GM18517 (cell line): Measurements from ENCODE around the gene OPTC.
"Not testable (repeated sequence)": the region's sequence is repeated elsewhere in the genome, so short reads cannot be mapped to it uniquely, and the experiment has no call there.

Experiments used
- ATAC-seq: cut with Tn5 transposase; IDR thresholded peaks from one replicate; pipeline ENCODE4 v1.9.1; 2021; ENCODE audit warnings: mild to moderate bottlenecking, moderate library complexity; ENCODE audit not compliant: unreplicated experiment

The OPTC gene

DNA sequence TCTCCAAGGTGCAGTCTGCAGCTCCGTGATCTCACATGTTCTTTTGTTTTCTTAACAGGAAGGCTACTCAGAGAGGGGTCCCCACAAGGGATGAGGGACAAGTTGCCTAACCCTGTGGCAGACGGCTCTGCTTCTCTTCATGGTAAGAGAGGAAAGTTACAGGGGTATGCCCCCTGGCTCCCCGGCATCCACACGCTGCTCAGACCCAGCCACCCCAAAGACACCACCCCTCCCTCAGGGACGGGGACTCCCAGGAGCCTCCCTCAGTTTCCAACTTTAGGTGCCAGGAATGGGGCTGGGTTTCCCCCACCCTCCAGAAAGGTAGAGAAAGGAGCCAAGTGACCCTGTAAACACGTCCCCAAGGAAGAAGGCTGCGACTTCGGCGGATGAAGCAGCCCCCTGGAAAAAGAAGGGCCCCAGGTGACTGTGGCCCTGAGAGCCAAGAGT is 19.7 kb downstream of the OPTC start:
- ATAC-seq = no peak

GRCh38 chr1:203516184-203516583 is 22.2 kb downstream of the OPTC start:
- ATAC-seq = no peak

- ATAC-seq = no peak
Observed at GRCh38 chr1:203516906-203517305, 23.0 kb downstream of the OPTC start.

GRCh38 chr1:203517426-203518110 is 23.6 kb downstream of the OPTC start:
- no peak for ATAC-seq

DNA sequence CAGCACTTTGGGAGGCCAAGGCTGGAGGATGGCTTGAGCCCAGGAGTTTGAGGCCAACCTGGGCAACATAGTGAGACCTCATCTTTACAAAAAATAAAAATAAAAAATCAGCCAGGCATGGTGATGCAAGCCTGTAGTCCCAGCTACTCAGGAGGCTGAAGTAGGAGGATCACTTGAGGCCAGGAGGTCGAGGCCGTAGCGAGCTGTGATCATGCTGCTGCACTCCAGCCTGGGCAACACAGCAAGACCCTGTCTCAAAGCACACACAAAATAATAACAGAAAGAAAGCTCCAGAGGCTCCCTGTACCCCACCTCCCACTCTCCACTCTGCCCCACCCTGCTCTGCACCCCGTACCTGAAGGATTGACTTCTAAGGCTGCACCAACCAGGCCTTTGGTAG is 24.2 kb downstream of the OPTC start:
- ATAC-seq = not testable (repeated sequence)

- no peak for ATAC-seq
Observed at GRCh38 chr1:203518541-203518940, 24.6 kb downstream of the OPTC start.

DNA sequence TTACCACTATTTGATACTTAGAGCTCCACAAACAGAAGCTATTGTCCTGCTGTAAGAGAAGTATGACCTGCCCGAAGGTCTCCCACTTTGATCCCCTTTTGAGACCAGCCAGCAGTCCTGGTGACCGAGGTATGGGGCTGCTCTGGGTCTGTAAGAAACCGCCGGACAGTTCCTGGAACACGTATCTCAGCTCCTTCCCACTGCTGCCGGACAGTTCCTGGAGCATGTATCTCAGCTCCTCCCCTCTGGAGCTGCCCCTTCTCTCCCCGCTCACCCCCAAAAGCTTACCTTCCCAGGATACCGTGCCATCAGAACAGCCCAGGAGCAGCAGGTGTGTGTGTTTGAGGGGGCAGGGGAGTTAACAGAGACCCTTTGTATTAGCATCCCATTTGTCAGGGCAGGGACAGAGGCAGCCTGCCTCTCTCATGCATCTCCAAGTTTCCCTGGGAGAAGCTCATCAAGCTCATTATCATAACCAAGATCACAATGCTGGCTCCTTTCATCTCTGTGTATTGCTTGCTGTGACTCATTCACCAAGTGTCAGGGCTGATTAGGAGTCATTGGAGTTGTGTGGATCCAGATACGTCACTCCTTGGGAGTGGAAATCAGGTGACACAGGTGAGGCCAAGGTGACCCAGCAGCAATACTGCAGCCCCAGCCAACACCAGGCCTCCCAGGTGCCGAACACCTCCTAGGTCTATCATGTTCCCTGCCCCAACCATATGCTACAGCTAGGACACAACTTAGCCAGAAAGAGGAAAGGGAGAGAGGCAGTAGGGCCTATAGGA is 25.3 kb downstream of the OPTC start:
- no peak for ATAC-seq

GRCh38 chr1:203519896-203520295 is 25.9 kb downstream of the OPTC start:
- no peak for ATAC-seq

DNA sequence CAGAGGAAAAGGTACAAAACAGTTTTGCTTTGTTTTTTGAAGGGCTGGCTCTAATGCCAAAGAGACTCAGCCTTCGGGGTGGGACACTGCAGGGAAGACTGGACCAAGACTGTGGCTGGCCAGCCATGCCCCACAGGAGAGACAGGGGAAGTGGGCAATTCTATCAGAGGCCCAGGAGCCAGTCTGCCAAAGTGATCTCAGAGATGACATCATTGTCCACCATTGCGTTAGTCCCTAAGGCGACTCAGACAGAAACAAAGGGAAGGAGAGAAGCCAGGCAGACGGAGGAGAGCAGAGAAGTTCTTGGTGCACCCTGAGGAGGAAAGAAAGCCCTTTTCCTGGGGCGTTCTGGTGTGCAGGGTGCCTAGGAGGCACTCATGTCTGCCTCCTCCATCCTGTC is 26.4 kb downstream of the OPTC start:
- ATAC-seq = no peak

- ATAC-seq = no peak
Observed at GRCh38 chr1:203521074-203521794, 27.3 kb downstream of the OPTC start.

DNA sequence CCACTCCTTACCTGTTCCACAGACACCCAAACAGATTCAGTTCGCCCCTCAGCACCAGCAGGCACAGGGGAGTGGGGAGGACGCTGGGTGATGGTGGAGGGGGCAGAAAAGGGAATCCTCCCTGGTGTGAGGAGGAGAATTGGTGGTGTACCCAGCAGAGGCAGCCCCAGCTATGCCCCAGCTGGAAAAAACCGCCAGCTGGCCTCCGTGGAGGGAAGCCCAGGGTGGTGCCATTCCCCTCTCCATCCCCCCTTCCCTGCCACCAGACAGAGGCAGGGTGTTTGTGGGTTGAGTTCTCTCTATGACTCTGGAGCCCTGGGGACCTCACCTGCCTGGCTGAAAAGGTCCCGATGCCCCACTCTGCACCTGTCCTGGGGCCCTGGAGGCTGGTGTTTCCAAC is 27.9 kb downstream of the OPTC start:
- ATAC-seq = no peak

GRCh38 chr1:203522237-203522636 is 28.3 kb downstream of the OPTC start:
- ATAC-seq = no peak

- ATAC-seq = no peak
Observed at GRCh38 chr1:203523667-203524066, 29.7 kb downstream of the OPTC start.

- ATAC-seq = no peak
Observed at GRCh38 chr1:203524152-203524551, 30.2 kb downstream of the OPTC start.

DNA sequence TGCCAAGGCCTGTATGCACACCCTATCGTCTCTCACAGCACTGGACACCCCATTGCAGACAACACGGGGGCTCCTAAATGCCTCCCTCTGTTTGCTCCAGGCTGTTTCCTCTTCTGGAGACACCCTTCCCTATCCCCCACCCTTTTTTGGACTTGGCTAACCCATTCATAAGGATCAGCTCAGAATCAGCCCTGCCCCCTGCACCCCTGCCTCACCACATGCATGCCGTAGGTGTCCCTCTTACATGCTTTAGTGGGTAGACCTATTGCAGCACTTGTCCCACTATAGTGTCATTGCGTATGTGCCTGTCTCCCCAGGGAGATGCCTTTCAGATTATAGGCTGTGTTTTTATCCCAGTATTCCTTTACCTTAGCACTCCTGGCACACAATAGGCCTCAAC is 30.9 kb downstream of the OPTC start:
- ATAC-seq = no peak

DNA sequence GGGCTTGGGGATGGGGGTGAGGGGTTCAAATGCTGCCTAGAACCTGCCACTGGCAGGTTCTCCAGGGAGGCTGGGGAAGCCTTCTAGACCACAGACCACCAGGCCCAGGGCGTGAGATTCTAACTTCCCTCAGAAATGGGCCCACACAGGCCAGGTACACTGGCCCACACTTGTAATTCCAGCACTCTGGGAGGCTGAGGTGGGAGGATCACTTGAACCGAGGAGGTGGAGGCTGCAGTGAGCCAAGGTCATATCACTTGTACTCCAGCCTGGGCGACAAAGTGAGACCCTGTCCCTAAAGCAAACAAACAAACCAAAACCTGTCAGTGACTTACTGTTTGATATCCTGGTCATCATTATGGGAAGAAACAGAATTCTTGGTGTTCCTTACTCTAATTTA is 31.7 kb downstream of the OPTC start:
- ATAC-seq = no peak

- no peak for ATAC-seq
Observed at GRCh38 chr1:203526130-203526529, 32.2 kb downstream of the OPTC start.

GRCh38 chr1:203526572-203526971 is 32.6 kb downstream of the OPTC start:
- ATAC-seq = no peak

GRCh38 chr1:203527013-203527412 is 33.1 kb downstream of the OPTC start:
- ATAC-seq = no peak

GRCh38 chr1:203528063-203528462 is 34.1 kb downstream of the OPTC start:
- ATAC-seq = no peak

DNA sequence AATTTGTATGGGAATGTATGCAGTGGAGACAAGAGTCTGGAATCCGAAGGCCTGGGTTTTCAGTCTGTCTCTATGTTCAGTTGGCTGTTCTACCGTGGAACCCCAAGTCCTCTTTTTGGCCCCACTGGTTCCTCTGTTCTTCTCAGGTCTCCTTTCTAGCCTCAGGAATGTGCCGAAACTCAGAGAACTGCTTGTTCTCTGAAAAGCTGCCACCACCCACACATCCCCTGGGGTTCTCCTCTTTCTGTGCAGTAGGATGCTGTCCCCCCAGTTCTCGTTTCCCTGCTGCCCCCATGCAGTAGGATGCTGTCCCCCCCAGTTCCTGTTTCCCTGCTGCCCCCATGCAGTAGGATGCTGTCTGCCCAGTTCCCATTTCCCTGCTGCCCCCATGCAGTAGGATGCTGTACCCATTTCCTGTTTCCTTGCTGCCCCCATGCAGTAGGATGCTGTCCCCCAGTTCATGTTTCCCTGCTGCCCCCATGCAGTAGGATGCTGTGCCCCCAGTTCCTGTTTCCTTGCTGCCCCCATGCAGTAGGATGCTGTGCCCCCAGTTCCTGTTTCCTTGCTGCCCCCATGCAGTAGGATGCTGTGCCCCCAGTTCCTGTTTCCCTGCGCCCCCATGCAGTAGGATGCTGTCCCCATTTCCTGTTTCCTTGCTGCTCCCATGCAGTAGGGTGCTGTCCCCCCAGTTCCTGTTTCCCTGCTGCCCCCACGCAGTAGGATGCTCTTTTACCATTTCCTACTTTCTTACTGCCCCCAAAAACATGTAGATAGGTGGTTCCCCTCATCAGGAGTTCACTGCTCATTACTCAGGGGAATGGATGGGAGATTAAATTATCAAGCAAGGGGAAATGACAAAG is 35.3 kb downstream of the OPTC start:
- ATAC-seq = no peak
